HepG2 (cell line): ENCODE measurements around the gene NSMF. TPM values are rescaled to one million over a fixed set of nuclear protein-coding genes. Genes with fewer than 3 reads are reported as not detected.

Experiments
- BCL3 ChIP-seq: sonication (generic); formaldehyde crosslinking; IDR thresholded peaks from 2 replicates; pipeline ENCODE4 v1.5.1; 2020; ENCODE audit warnings: mild to moderate bottlenecking, missing genetic modification reagents, moderate library complexity
- CEBPZ ChIP-seq: IDR thresholded peaks from 2 replicates; pipeline ENCODE4 v1.6.1; 2012; ENCODE audit warnings: low read length, improper control_type of control experiment
- ETV5 ChIP-seq: IDR thresholded peaks from 2 replicates; pipeline ENCODE4 v1.6.1; 2018; ENCODE audit warnings: missing biosample characterization, missing genetic modification reagents, inconsistent platforms, borderline replicate concordance
- FOSL2 ChIP-seq: sonication (generic); formaldehyde crosslinking; IDR thresholded peaks from 2 replicates; pipeline ENCODE4 v1.4.0; 2020; ENCODE audit warnings: missing genetic modification reagents
- NFATC3 ChIP-seq: sonication (generic); formaldehyde crosslinking; IDR thresholded peaks from 2 replicates; pipeline ENCODE4 v1.5.1; 2020; ENCODE audit warnings: mild to moderate bottlenecking, missing genetic modification reagents
- NKX3-1 ChIP-seq: sonication (generic); formaldehyde crosslinking; IDR thresholded peaks from 2 replicates; pipeline ENCODE4 v1.5.0; 2020; ENCODE audit warnings: missing genetic modification reagents
- PPARG ChIP-seq: conservative IDR thresholded peaks from 2 replicates; pipeline ENCODE4 v1.6.1; 2016; ENCODE audit warnings: missing biosample characterization, missing genetic modification reagents
- SALL1 ChIP-seq: sonication (generic); formaldehyde crosslinking; IDR thresholded peaks from 2 replicates; pipeline ENCODE4 v1.8.0; 2022; ENCODE audit warnings: mild to moderate bottlenecking, missing genetic modification reagents
- YEATS4 ChIP-seq: sonication (generic); formaldehyde crosslinking; IDR thresholded peaks from 2 replicates; pipeline ENCODE4 v1.4.0; 2020; ENCODE audit warnings: missing genetic modification reagents, borderline replicate concordance
- ZFY ChIP-seq: sonication (generic); formaldehyde crosslinking; IDR thresholded peaks from 2 replicates; pipeline ENCODE4 v1.4.0; 2020; ENCODE audit warnings: missing genetic modification reagents
- ZKSCAN5 ChIP-seq: sonication (generic); formaldehyde crosslinking; IDR thresholded peaks from 2 replicates; pipeline ENCODE4 v1.5.1; 2020; ENCODE audit warnings: mild to moderate bottlenecking, missing genetic modification reagents
- ZNF101 ChIP-seq: sonication (generic); formaldehyde crosslinking; IDR thresholded peaks from 2 replicates; pipeline ENCODE4 v1.4.0; 2020; ENCODE audit warnings: mild to moderate bottlenecking, low read depth, missing genetic modification reagents, borderline replicate concordance
- ZNF17 ChIP-seq: sonication (generic); formaldehyde crosslinking; IDR thresholded peaks from 2 replicates; pipeline ENCODE4 v1.5.0; 2020; ENCODE audit warnings: mild to moderate bottlenecking, missing genetic modification reagents
- ZNF431 ChIP-seq: sonication (generic); formaldehyde crosslinking; IDR thresholded peaks from 2 replicates; pipeline ENCODE4 v1.9.0; 2022; ENCODE audit warnings: missing genetic modification reagents, low read depth, mild to moderate bottlenecking, borderline replicate concordance
- ZNF687 ChIP-seq: sonication (generic); formaldehyde crosslinking; IDR thresholded peaks from 2 replicates; pipeline ENCODE4 v1.5.1; 2020; ENCODE audit warnings: mild to moderate bottlenecking, missing genetic modification reagents, moderate library complexity
- ZNF703 ChIP-seq: sonication (generic); formaldehyde crosslinking; IDR thresholded peaks from 2 replicates; pipeline ENCODE4 v1.5.1; 2020; ENCODE audit warnings: missing genetic modification reagents, mild to moderate bottlenecking, moderate library complexity, borderline replicate concordance
- ZNF816 ChIP-seq: sonication (generic); formaldehyde crosslinking; IDR thresholded peaks from 2 replicates; pipeline ENCODE4 v1.8.0; 2022; ENCODE audit warnings: missing genetic modification reagents, mild to moderate bottlenecking, borderline replicate concordance
- ZXDC ChIP-seq: sonication (generic); formaldehyde crosslinking; IDR thresholded peaks from 2 replicates; pipeline ENCODE4 v1.5.0; 2020; ENCODE audit warnings: mild to moderate bottlenecking, missing genetic modification reagents
- polyA plus RNA-seq, 8 experiments: library from polyadenylated mRNA; depleted of rRNA in 3 of 8; stranded (reverse) in 7 of 8; unstranded in 1 of 8; fragments of >200 nt; fragmentation: Illumina TruSeq in 4 of 8; extraction: Trizol in 4 of 8; gene quantifications; 2 replicates each; pipeline versions ENCODE4 v1.2.1 to v1.2.3, GENCODE V29; 2011 to 2016; ENCODE audit warnings: low read depth in 4 of 8, missing spikeins in 1 of 8, mixed read lengths in 1 of 8; ENCODE audit not compliant: insufficient read depth in 1 of 8
- total RNA-seq, 5 experiments: library from RNA; depleted of rRNA; stranded (reverse); fragments of >200 nt; fragmentation: Illumina TruSeq; extraction: Trizol; gene quantifications; 2 replicates each; pipeline ENCODE4 v1.2.3, GENCODE V29; 2016; ENCODE audit warnings: low read depth in 1 of 5

The NSMF gene
- total and polyA plus RNA-seq, 2 of the 13 experiments (the other 11 are each of a cell fraction or from before 2014, with no cell fraction given) = 44.3 to 183 TPM

- TF ChIP-seq SALL1 (CRISPR knock-in tag) (peak; percentile 20; the same call in 1 of the 2 replicates), ZNF431 (0 out of 2 replicates have a peak, but pooled peaks have one; percentile 26), ZXDC (no peak), ZFY (0 out of 2 replicates have a peak, but pooled peaks have one; percentile 30), ETV5 (no peak), ZNF703 (CRISPR knock-in tag) (no peak), ZNF17 (CRISPR knock-in tag) (no peak), BCL3 (CRISPR knock-in tag) (no peak), FOSL2 (peak; percentile 58; the same call in 1 of the 2 replicates), ZNF101 (CRISPR knock-in tag) (no peak), CEBPZ (no peak), YEATS4 (CRISPR knock-in tag) (no peak; the same call in 1 of the 2 replicates), NFATC3 (no peak), NKX3-1 (CRISPR knock-in tag) (no peak), ZKSCAN5 (CRISPR knock-in tag) (no peak), ZNF687 (CRISPR knock-in tag) (peak; percentile 90), ZNF816 (CRISPR knock-in tag) (no peak), PPARG (no peak)
Observed at GRCh38 chr9:137465000-137465719, 6.0 kb upstream of the NSMF start (continued).
